ENCODE results near the gene GLUL.

GLUL gene

GRCh38 chr1:182357913-182358312 is 33.7 kb downstream of the GLUL start:
- H3K4me1 ChIP-seq (ENCODE audit: low read depth, poor library complexity, severe bottlenecking): no peaks in the 10 kb centered on the region
- H3K27me3 ChIP-seq (ENCODE audit: insufficient read depth, low read depth): no peaks in the 10 kb centered on the region
- H3K27ac ChIP-seq: no peak overlapping the region
- no peaks in the 10 kb centered on the region for H3K36me3 ChIP-seq (ENCODE audit: insufficient read depth)
- H2AFZ ChIP-seq (ENCODE audit: low read depth): no peak overlapping the region
- H3K4me2 ChIP-seq: no peak overlapping the region
- H3K4me3 ChIP-seq (IDR thresholded peaks at IDR 0.05; ENCODE audit: insufficient read depth, low read depth, low read length): no peak overlapping the region
- no peaks in the 10 kb centered on the region for H3K79me2 ChIP-seq (ENCODE audit: insufficient read depth, low read depth)
- H4K20me1 ChIP-seq (ENCODE audit: insufficient read depth): no peaks in the 10 kb centered on the region
- no peak overlapping the region for H3K9ac ChIP-seq
- no peak for TF ChIP-seq CTCF (conservative IDR thresholded peaks at IDR 0.05; ENCODE audit: low read depth, low read length)

GRCh38 chr1:182357171-182357570 is 34.4 kb downstream of the GLUL start:
- no peaks in the 10 kb centered on the region for H4K20me1 ChIP-seq (ENCODE audit: insufficient read depth)
- no peak overlapping the region for H3K27ac ChIP-seq
- H3K36me3 ChIP-seq (ENCODE audit: insufficient read depth): no peaks in the 10 kb centered on the region
- H3K4me1 ChIP-seq (ENCODE audit: low read depth, poor library complexity, severe bottlenecking): no peaks in the 10 kb centered on the region
- no peak for TF ChIP-seq CTCF (conservative IDR thresholded peaks at IDR 0.05; ENCODE audit: low read depth, low read length)
- H3K79me2 ChIP-seq (ENCODE audit: insufficient read depth, low read depth): no peaks in the 10 kb centered on the region
- no peak overlapping the region for H3K4me2 ChIP-seq
- no peak overlapping the region for H3K9ac ChIP-seq
- no peak overlapping the region for H2AFZ ChIP-seq (ENCODE audit: low read depth)
- H3K4me3 ChIP-seq (IDR thresholded peaks at IDR 0.05; ENCODE audit: insufficient read depth, low read depth, low read length): no peak overlapping the region
- no peaks in the 10 kb centered on the region for H3K27me3 ChIP-seq (ENCODE audit: insufficient read depth, low read depth)

- Histone ChIP-seq H3K4me3 (IDR thresholded peaks at IDR 0.05; ENCODE audit: insufficient read depth, low read depth, low read length) (no peak overlapping the region), H4K20me1 (ENCODE audit: insufficient read depth) (no peaks in the 10 kb centered on the region), H3K36me3 (ENCODE audit: insufficient read depth) (no peaks in the 10 kb centered on the region), H3K4me1 (ENCODE audit: low read depth, poor library complexity, severe bottlenecking) (no peaks in the 10 kb centered on the region), H3K27ac (no peak overlapping the region), H3K27me3 (ENCODE audit: insufficient read depth, low read depth) (no peaks in the 10 kb centered on the region), H2AFZ (ENCODE audit: low read depth) (no peak overlapping the region), H3K4me2 (no peak overlapping the region), H3K79me2 (ENCODE audit: insufficient read depth, low read depth) (no peaks in the 10 kb centered on the region), H3K9ac (no peak overlapping the region)
- no peak for TF ChIP-seq CTCF (conservative IDR thresholded peaks at IDR 0.05; ENCODE audit: low read depth, low read length)
These were observed 35.9 kb downstream of the GLUL start for GRCh38 chr1:182355723-182356098.

GRCh38 chr1:182351790-182352364 is 39.7 kb downstream of the GLUL start:
- no peak for TF ChIP-seq CTCF (conservative IDR thresholded peaks at IDR 0.05; ENCODE audit: low read depth, low read length)
- Histone ChIP-seq H3K36me3 (ENCODE audit: insufficient read depth) (no peaks in the 10 kb centered on the region), H3K27me3 (ENCODE audit: insufficient read depth, low read depth) (no peaks in the 10 kb centered on the region), H3K4me1 (ENCODE audit: low read depth, poor library complexity, severe bottlenecking) (no peaks in the 10 kb centered on the region), H4K20me1 (ENCODE audit: insufficient read depth) (no peaks in the 10 kb centered on the region), H3K4me2 (no peak overlapping the region), H3K27ac (no peak overlapping the region), H2AFZ (ENCODE audit: low read depth) (no peak overlapping the region), H3K9ac (no peak overlapping the region), H3K79me2 (ENCODE audit: insufficient read depth, low read depth) (no peaks in the 10 kb centered on the region), H3K4me3 (IDR thresholded peaks at IDR 0.05; ENCODE audit: insufficient read depth, low read depth, low read length) (no peak overlapping the region)
